ENCODE measurements around the gene ASTN1.

DNA sequence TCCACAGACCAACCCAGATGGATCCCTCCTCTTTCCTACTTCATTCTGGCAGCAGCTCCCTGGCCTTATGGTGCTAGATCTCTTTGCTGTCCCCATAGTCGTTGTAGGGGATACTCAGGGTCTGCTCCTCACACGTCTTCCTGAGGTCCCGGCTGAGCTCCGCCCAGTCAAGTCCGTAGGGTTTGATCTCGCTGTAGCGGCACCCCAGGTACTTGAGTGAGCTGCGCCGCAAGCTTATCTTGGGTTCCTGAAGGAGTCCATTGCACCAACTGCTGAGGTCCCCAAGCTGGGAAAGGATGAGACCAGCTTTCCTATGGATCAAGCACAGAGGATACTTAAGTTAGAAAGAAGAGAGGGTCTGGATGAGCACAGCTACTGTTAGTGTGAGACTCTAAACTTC is 300.3 kb downstream of the ASTN1 start:
- TF ChIP-seq, protein P1, sequence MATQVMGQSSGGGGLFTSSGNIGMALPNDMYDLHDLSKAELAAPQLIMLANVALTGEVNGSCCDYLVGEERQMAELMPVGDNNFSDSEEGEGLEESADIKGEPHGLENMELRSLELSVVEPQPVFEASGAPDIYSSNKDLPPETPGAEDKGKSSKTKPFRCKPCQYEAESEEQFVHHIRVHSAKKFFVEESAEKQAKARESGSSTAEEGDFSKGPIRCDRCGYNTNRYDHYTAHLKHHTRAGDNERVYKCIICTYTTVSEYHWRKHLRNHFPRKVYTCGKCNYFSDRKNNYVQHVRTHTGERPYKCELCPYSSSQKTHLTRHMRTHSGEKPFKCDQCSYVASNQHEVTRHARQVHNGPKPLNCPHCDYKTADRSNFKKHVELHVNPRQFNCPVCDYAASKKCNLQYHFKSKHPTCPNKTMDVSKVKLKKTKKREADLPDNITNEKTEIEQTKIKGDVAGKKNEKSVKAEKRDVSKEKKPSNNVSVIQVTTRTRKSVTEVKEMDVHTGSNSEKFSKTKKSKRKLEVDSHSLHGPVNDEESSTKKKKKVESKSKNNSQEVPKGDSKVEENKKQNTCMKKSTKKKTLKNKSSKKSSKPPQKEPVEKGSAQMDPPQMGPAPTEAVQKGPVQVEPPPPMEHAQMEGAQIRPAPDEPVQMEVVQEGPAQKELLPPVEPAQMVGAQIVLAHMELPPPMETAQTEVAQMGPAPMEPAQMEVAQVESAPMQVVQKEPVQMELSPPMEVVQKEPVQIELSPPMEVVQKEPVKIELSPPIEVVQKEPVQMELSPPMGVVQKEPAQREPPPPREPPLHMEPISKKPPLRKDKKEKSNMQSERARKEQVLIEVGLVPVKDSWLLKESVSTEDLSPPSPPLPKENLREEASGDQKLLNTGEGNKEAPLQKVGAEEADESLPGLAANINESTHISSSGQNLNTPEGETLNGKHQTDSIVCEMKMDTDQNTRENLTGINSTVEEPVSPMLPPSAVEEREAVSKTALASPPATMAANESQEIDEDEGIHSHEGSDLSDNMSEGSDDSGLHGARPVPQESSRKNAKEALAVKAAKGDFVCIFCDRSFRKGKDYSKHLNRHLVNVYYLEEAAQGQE (IDR thresholded peaks at IDR 0.05; ENCODE audit: insufficient read depth in 1 of 2, low read depth in 2 of 2, low read length in 2 of 2), result no peak
- TF ChIP-seq TAF1 (IDR thresholded peaks at IDR 0.05; ENCODE audit: borderline replicate concordance, insufficient read depth, low read length) (no peak), POLR2AphosphoS5 (IDR thresholded peaks at IDR 0.05; ENCODE audit: low read depth, low read length) (no peak), SIN3A (IDR thresholded peaks at IDR 0.05; ENCODE audit: borderline replicate concordance, insufficient read depth, low read length) (no peak), FOXP2 (optimal IDR thresholded peaks at IDR 0.05; ENCODE audit: borderline replicate concordance, extremely low read depth, extremely low read length, insufficient read depth) (no peak)
